ENCODE measurements around the gene COQ2. TPM values are rescaled to one million over a fixed set of nuclear protein-coding genes. Genes with fewer than 3 reads are reported as not detected.

COQ2 gene
- polyA plus RNA-seq, 4 donors: 6.3 to 21.7 (median 11.3) TPM

Other genes starting within 250 kb of the COQ2 start
- gene COPS4, start 249.6 kb downstream of the COQ2 start, polyA plus RNA-seq: 10 to 100 TPM; 23.5 to 46.9 (median 31.4) TPM
- 100 to 1,000 TPM in 3 of 4 donors, 10 to 100 TPM in 1; 84.2 to 309 (median 164) TPM for gene PLAC8, start 170.1 kb downstream of the COQ2 start, polyA plus RNA-seq
- gene HPSE, start 50.0 kb upstream of the COQ2 start, polyA plus RNA-seq: 1 to 10 TPM in 3 of 4 donors, under 1 TPM in 1; 0.45 to 2.5 (median 1.7) TPM
- gene HELQ, start 171.0 kb upstream of the COQ2 start, polyA plus RNA-seq: 10 to 100 TPM in 1 of 4 donors, 1 to 10 TPM in 3; 4.9 to 13.0 (median 6.6) TPM
- gene MRPS18C, start 171.3 kb upstream of the COQ2 start, polyA plus RNA-seq: 10 to 100 TPM; 29.5 to 43.8 (median 33.2) TPM
- 10 to 100 TPM in 1 of 4 donors, 1 to 10 TPM in 3; 3.4 to 16.6 (median 5.1) TPM for gene ABRAXAS1, start 200.3 kb upstream of the COQ2 start, polyA plus RNA-seq